Mesenchymal stem cell (in vitro differentiated cells and primary cell): ENCODE measurements around the gene TANC1.

Experiments
- DNase-seq: peaks from one replicate; pipeline ENCODE4 v3.0.0-alpha.2; 2013
- H2AFZ ChIP-seq: one replicate; pipeline ENCODE4 v1.6.1; 2013; ENCODE audit warnings: low read depth, mild to moderate bottlenecking, control low read depth, inconsistent platforms, low read length, moderate library complexity
- H2AK5ac ChIP-seq: 2 replicates; pipeline ENCODE4 v1.6.1; 2013; ENCODE audit warnings: low read length, moderate library complexity, mild to moderate bottlenecking, inconsistent platforms; ENCODE audit not compliant: severe bottlenecking
- H2BK120ac ChIP-seq: one replicate; pipeline ENCODE4 v1.6.1; 2013; ENCODE audit warnings: low read depth, mild to moderate bottlenecking, inconsistent platforms, low read length, moderate library complexity
- H2BK12ac ChIP-seq, 2 experiments: one replicate each; pipeline ENCODE4 v1.6.1; 2013; ENCODE audit warnings: inconsistent platforms in 2 of 2, low read length in 2 of 2, mild to moderate bottlenecking in 2 of 2, moderate library complexity in 2 of 2, control low read depth in 1 of 2
- H2BK15ac ChIP-seq: one replicate; pipeline ENCODE4 v1.6.1; 2013; ENCODE audit warnings: mild to moderate bottlenecking, low read depth, inconsistent platforms; ENCODE audit not compliant: poor library complexity, severe bottlenecking
- H2BK5ac ChIP-seq: 2 replicates; pipeline ENCODE4 v1.6.1; 2013; ENCODE audit warnings: low read depth, mild to moderate bottlenecking, low read length, control low read depth, inconsistent platforms; ENCODE audit not compliant: poor library complexity, severe bottlenecking
- H3K14ac ChIP-seq, 2 experiments: one replicate each; pipeline ENCODE4 v1.6.1; 2013; ENCODE audit warnings: inconsistent platforms in 2 of 2, low read length in 2 of 2, control low read depth in 1 of 2, mild to moderate bottlenecking in 1 of 2, moderate library complexity in 1 of 2
- H3K18ac ChIP-seq, 2 experiments: one replicate each; pipeline ENCODE4 v1.6.1; 2013; ENCODE audit warnings: inconsistent platforms in 2 of 2, low read length in 2 of 2, control low read depth in 1 of 2, low read depth in 1 of 2, mild to moderate bottlenecking in 1 of 2
- H3K23ac ChIP-seq, 2 experiments: one replicate each; pipeline ENCODE4 v1.6.1; 2013; ENCODE audit warnings: inconsistent platforms in 2 of 2, low read length in 2 of 2, mild to moderate bottlenecking in 2 of 2, moderate library complexity in 2 of 2, control low read depth in 1 of 2
- H3K27ac ChIP-seq: 2 replicates; pipeline ENCODE4 v1.5.1; 2013; ENCODE audit warnings: mild to moderate bottlenecking, moderate library complexity, low read length, control low read depth, inconsistent platforms; ENCODE audit not compliant: poor library complexity, severe bottlenecking
- H3K27me3 ChIP-seq, 2 experiments: 2 replicates each; pipeline versions ENCODE4 v1.6.1 to v1.7.0; 2013; ENCODE audit warnings: low read length in 2 of 2, mild to moderate bottlenecking in 2 of 2, moderate library complexity in 2 of 2, control low read depth in 1 of 2, inconsistent platforms in 1 of 2; ENCODE audit not compliant: control insufficient read depth in 1 of 2, insufficient read depth in 1 of 2
- H3K36me3 ChIP-seq, 2 experiments: 2 replicates each; pipeline versions ENCODE4 v1.6.1 to v1.7.0; 2013; ENCODE audit warnings: low read length in 2 of 2, control low read depth in 1 of 2, inconsistent platforms in 1 of 2, low read depth in 1 of 2, mild to moderate bottlenecking in 1 of 2; ENCODE audit not compliant: insufficient read depth in 2 of 2, control insufficient read depth in 1 of 2
- H3K4ac ChIP-seq, 2 experiments: one replicate each; pipeline ENCODE4 v1.6.1; 2013; ENCODE audit warnings: inconsistent platforms in 2 of 2, low read length in 2 of 2, mild to moderate bottlenecking in 2 of 2, moderate library complexity in 2 of 2, control low read depth in 1 of 2, low read depth in 1 of 2
- H3K4me1 ChIP-seq: 2 replicates; pipeline ENCODE4 v1.6.1; 2013; ENCODE audit warnings: low read depth, low read length, control low read depth; ENCODE audit not compliant: control insufficient read depth, insufficient read depth
- H3K4me2 ChIP-seq: 2 replicates; pipeline ENCODE4 v1.6.1; 2013; ENCODE audit warnings: low read length, mild to moderate bottlenecking, inconsistent platforms; ENCODE audit not compliant: poor library complexity, severe bottlenecking
- H3K4me3 ChIP-seq, 2 experiments: 2 replicates each; pipeline versions ENCODE4 v1.5.1 to v1.7.0; 2013; ENCODE audit warnings: low read length in 2 of 2, mild to moderate bottlenecking in 2 of 2, control low read depth in 1 of 2, low read depth in 1 of 2; ENCODE audit not compliant: insufficient read depth in 1 of 2
- H3K79me1 ChIP-seq: replicated peaks from 2 replicates; pipeline ENCODE4 v1.6.1; 2013; ENCODE audit warnings: mild to moderate bottlenecking, control low read depth, low read length, inconsistent platforms; ENCODE audit not compliant: poor library complexity, severe bottlenecking
- H3K9ac ChIP-seq: 2 replicates; pipeline ENCODE4 v1.7.0; 2013; ENCODE audit warnings: mild to moderate bottlenecking, low read length, moderate library complexity
- H3K9me3 ChIP-seq: 2 replicates; pipeline ENCODE4 v1.7.0; 2013; ENCODE audit warnings: mild to moderate bottlenecking, low read length; ENCODE audit not compliant: control insufficient read depth
- H4K8ac ChIP-seq: one replicate; pipeline ENCODE4 v1.6.1; 2013; ENCODE audit warnings: inconsistent platforms, mild to moderate bottlenecking, low read length, moderate library complexity
- H4K91ac ChIP-seq: one replicate; pipeline ENCODE4 v1.6.1; 2013; ENCODE audit warnings: mild to moderate bottlenecking, low read length, inconsistent platforms
- WGBS: methylation state at CpG from one replicate; pipeline ENCODE4 v1.1.7; 2013; ENCODE audit warnings: mixed read lengths; 5-methylcytosine and 5-hydroxymethylcytosine counted together

The TANC1 gene

DNA sequence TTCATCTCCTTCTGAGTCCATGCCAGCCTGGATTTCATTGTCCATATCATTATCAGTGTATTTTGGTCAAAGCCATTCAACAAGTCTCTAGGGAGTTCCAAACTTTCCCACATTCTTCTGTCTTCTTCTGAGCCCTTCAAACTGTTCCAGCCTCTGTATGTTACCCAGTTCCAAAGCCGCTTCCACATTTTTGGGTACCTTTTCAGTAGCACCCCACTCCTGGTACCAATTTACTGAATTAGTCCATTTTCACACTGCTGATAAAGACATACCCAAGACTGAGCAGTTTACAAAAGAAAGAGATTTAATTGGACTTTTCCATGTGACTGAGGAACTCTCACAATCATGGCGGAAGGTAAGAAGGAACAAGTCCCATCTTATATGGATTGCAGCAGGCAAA is 47.4 kb downstream of the TANC1 start:
- Histone ChIP-seq H2BK15ac (no peak overlapping the region), H3K4me1 (peaks cover 2% of the 10 kb centered on the region), H3K23ac (no peak overlapping the region), H3K27me3 (no peaks in the 10 kb centered on the region), H2BK12ac (no peak overlapping the region), H2BK120ac (no peak overlapping the region), H3K9me3 (peaks cover 25% of the 10 kb centered on the region), H3K27ac (no peak overlapping the region), H2AFZ (no peak overlapping the region), H2AK5ac (no peak overlapping the region), H3K14ac (no peak overlapping the region), H4K91ac (no peak overlapping the region), H3K4me3 (peak overlapping the region in 1 of 2 experiments; percentile 56), H3K4ac (no peak overlapping the region), H3K4me2 (no peak overlapping the region), H3K18ac (no peak overlapping the region), H4K8ac (no peak overlapping the region), H3K9ac (no peak overlapping the region), H3K79me1 (peaks cover 42% of the 10 kb centered on the region), H2BK5ac (no peak overlapping the region), H3K36me3 (peaks cover 0 to 15% of the 10 kb centered on the region in 2 experiments)
- WGBS: 100% methylated on average over 1 of the region's 2 CpGs
- DNase-seq: no peak

DNA sequence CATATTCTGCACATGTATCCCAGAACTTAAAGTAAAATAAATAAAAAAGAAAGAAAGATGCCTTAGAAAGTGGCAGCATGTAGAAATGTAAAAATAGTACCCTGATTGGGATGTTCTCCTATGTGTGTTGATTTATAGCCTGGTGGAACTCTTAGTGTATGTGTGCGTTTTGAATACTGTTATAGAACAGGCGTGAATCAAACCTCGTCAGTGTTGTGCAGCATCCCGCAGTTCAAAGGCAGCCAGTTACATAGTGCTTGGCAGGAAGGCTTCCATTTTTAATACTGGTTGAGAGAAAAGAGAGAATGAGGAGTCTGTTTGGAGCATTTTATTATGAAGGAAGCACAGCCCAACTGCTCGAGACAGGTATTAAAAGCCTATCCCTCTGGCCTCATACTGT is 49.4 kb downstream of the TANC1 start:
- Histone ChIP-seq H3K27me3 (no peaks in the 10 kb centered on the region), H2BK15ac (no peak overlapping the region), H2BK120ac (no peak overlapping the region), H3K4me3 (no peak overlapping the region), H2BK5ac (no peak overlapping the region), H2BK12ac (no peak overlapping the region), H3K36me3 (peaks cover 0 to 11% of the 10 kb centered on the region in 2 experiments), H2AK5ac (no peak overlapping the region), H3K27ac (no peak overlapping the region), H3K9me3 (peaks cover 25% of the 10 kb centered on the region), H3K4me2 (no peak overlapping the region), H2AFZ (no peak overlapping the region), H3K4ac (no peak overlapping the region), H3K9ac (no peak overlapping the region), H3K4me1 (peaks cover 2% of the 10 kb centered on the region), H3K23ac (no peak overlapping the region), H4K8ac (no peak overlapping the region), H3K79me1 (peaks cover 40% of the 10 kb centered on the region), H4K91ac (no peak overlapping the region), H3K18ac (no peak overlapping the region), H3K14ac (no peak overlapping the region)
- DNase-seq: no peak
- 96% methylated on average over 5 of the region's 5 CpGs for WGBS

DNA sequence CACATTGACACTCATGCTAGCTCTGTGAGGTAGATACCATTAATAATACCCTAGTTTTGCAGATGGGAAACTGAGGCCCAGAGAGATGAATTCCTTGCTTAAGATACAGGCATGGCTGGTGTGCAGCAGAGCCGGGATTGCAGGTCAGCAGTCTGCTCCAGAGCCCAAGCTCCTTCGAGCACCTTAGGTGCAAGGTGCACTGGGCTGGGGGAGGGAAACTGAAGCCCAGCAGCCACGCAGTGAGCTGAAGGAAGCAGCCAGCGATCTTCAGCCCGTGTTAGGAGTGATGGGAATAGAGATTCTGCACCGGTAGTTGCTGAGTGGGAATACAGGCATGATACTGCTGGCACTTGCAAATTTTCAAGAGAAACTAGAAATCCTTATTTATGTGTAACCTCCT is 50.6 kb downstream of the TANC1 start:
- H3K4me1 ChIP-seq: peaks cover 2% of the 10 kb centered on the region
- DNase-seq: no peak
- no peak overlapping the region for H3K4me2 ChIP-seq
- H4K8ac ChIP-seq: no peak overlapping the region
- peak overlapping the region in 1 of 2 experiments; percentile 6 for H3K18ac ChIP-seq
- peaks cover 35% of the 10 kb centered on the region for H3K79me1 ChIP-seq
- no peak overlapping the region for H3K14ac ChIP-seq
- 89% methylated on average over 5 of the region's 6 CpGs for WGBS
- H3K36me3 ChIP-seq: peaks cover 0 to 11% of the 10 kb centered on the region in 2 experiments
- no peak overlapping the region for H3K4ac ChIP-seq
- H3K9me3 ChIP-seq: peaks cover 25% of the 10 kb centered on the region
- H2BK5ac ChIP-seq: no peak overlapping the region
- no peak overlapping the region for H2BK15ac ChIP-seq
- H3K27me3 ChIP-seq: no peaks in the 10 kb centered on the region
- H2AFZ ChIP-seq: no peak overlapping the region
- H2BK120ac ChIP-seq: no peak overlapping the region
- no peak overlapping the region for H3K27ac ChIP-seq
- H3K4me3 ChIP-seq: no peak overlapping the region
- H3K23ac ChIP-seq: no peak overlapping the region
- H4K91ac ChIP-seq: no peak overlapping the region
- no peak overlapping the region for H3K9ac ChIP-seq
- no peak overlapping the region for H2BK12ac ChIP-seq
- H2AK5ac ChIP-seq: no peak overlapping the region

DNA sequence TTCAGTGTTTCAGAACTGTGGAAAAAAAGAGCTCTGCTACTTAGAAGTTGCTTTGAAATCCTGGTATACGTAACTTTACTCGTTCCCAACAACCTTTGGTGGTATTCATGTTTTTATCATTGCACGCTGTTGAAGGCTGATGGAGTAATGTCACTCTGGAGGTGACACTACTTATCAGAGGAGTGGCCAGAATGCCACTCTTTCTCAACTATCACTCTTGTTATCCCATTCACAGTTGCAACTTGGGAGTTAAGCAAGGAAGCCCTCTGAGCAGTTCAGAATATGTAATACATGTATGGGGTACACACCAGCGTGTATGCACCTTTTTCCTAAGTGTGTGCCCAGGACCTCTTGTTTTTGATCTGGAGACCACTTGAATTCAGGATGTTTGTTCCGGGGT is 53.6 kb downstream of the TANC1 start:
- Histone ChIP-seq H3K18ac (peak overlapping the region in 1 of 2 experiments; percentile 6), H4K8ac (no peak overlapping the region), H3K9ac (no peak overlapping the region), H3K27me3 (no peaks in the 10 kb centered on the region), H3K27ac (no peak overlapping the region), H3K4ac (no peak overlapping the region), H3K4me3 (no peak overlapping the region), H2BK12ac (no peak overlapping the region), H2AK5ac (no peak overlapping the region), H3K79me1 (peaks cover 34% of the 10 kb centered on the region), H3K9me3 (peaks cover 2% of the 10 kb centered on the region), H2BK5ac (no peak overlapping the region), H3K4me2 (no peak overlapping the region), H2BK15ac (no peak overlapping the region), H2AFZ (no peak overlapping the region), H3K4me1 (peaks cover 4% of the 10 kb centered on the region), H3K23ac (no peak overlapping the region), H2BK120ac (no peak overlapping the region), H4K91ac (no peak overlapping the region), H3K36me3 (peaks cover 0 to 3% of the 10 kb centered on the region in 2 experiments), H3K14ac (no peak overlapping the region)
- WGBS: 100% methylated on average over 5 of the region's 5 CpGs
- DNase-seq: no peak
